WERI-Rb-1 (cell line): Measurements from ENCODE around the gene PRSS8.

Source experiments
- DNase-seq: peaks from one replicate; pipeline ENCODE4 v3.0.0-alpha.2; 2020
- H3K27ac ChIP-seq: fragments of 250-450 bp; sonication (Bioruptor Pico); 2 replicates; pipeline ENCODE4 v1.5.1; 2020; ENCODE audit warnings: mild to moderate bottlenecking, moderate library complexity
- H3K27me3 ChIP-seq: fragments of 250-450 bp; sonication (Bioruptor Pico); 2 replicates; pipeline ENCODE4 v1.5.1; 2021; ENCODE audit warnings: mild to moderate bottlenecking, low read depth, moderate library complexity; ENCODE audit not compliant: insufficient read depth, severe bottlenecking
- H3K36me3 ChIP-seq: fragments of 250-450 bp; sonication (Bioruptor Pico); 2 replicates; pipeline ENCODE4 v1.5.1; 2020; ENCODE audit warnings: mild to moderate bottlenecking, moderate library complexity
- H3K4me3 ChIP-seq: 2 replicates; pipeline ENCODE4 v1.5.1; 2011; ENCODE audit warnings: low read depth, mild to moderate bottlenecking, control low read depth, low read length
- H3K9me3 ChIP-seq: fragments of 250-450 bp; sonication (Bioruptor Pico); 2 replicates; pipeline ENCODE4 v1.5.1; 2021; ENCODE audit warnings: mild to moderate bottlenecking, moderate library complexity; ENCODE audit not compliant: severe bottlenecking
- CTCF ChIP-seq: IDR thresholded peaks from 2 replicates; pipeline ENCODE4 v1.5.1; 2011; ENCODE audit warnings: low read depth, mild to moderate bottlenecking, control low read depth, inconsistent platforms, low read length

The PRSS8 gene

DNA sequence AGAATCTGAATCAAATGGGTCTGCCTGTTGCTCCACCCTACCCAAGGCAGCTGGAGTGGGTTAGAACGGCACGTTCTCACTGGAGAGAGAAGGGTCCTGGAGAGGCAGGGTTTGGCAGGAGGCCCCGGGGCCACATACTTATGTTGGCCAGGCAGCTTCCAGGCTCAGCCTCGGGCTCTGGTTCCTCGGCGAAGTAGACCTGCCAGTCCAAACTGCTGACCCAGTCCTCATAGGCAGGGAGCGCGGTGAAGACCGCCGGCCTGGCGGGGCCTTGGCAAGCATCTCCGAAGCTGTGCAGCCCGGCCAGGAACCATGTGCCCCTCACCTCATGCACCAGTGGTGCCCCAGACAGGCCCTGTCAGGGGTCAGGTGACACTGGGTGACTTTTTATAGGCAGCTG is 51.5 kb downstream of the PRSS8 start:
- no peak for DNase-seq
- Histone ChIP-seq H3K36me3 (peaks cover 55% of the 10 kb centered on the region), H3K4me3 (no peak overlapping the region), H3K9me3 (no peaks in the 10 kb centered on the region), H3K27me3 (no peaks in the 10 kb centered on the region), H3K27ac (no peak overlapping the region)
- no peak for TF ChIP-seq CTCF

- H3K27ac ChIP-seq = no peak overlapping the region
- TF ChIP-seq CTCF = no peak
- no peak for DNase-seq
- peaks cover 57% of the 10 kb centered on the region for H3K36me3 ChIP-seq
- no peak overlapping the region for H3K4me3 ChIP-seq
- no peaks in the 10 kb centered on the region for H3K9me3 ChIP-seq
- H3K27me3 ChIP-seq = no peaks in the 10 kb centered on the region
Observed at GRCh38 chr16:31083556-31083955, 52.0 kb downstream of the PRSS8 start.

GRCh38 chr16:31083081-31083480 is 52.4 kb downstream of the PRSS8 start:
- Histone ChIP-seq H3K36me3 (peaks cover 57% of the 10 kb centered on the region), H3K27me3 (no peaks in the 10 kb centered on the region), H3K27ac (no peak overlapping the region), H3K9me3 (no peaks in the 10 kb centered on the region), H3K4me3 (no peak overlapping the region)
- TF ChIP-seq CTCF = no peak
- no peak for DNase-seq

- no peak overlapping the region for H3K4me3 ChIP-seq
- no peak overlapping the region for H3K27ac ChIP-seq
- no peaks in the 10 kb centered on the region for H3K9me3 ChIP-seq
- peaks cover 63% of the 10 kb centered on the region for H3K36me3 ChIP-seq
- TF ChIP-seq CTCF = no peak
- H3K27me3 ChIP-seq = no peaks in the 10 kb centered on the region
- no peak for DNase-seq
Observed at GRCh38 chr16:31082368-31083045, 53.0 kb downstream of the PRSS8 start.
